Measurements from ENCODE around the gene CFAP68. TPM values are rescaled to one million over a fixed set of nuclear protein-coding genes. Genes with fewer than 3 reads are reported as not detected.
"Not testable (repeated sequence)": the region's sequence is repeated elsewhere in the genome, so short reads cannot be mapped to it uniquely, and the experiment has no call there.

Gene CFAP68
- total RNA-seq, 1 donor from 2014 or later, result 22.8 TPM

- Mint-ChIP-seq H3K4me1 (peaks cover 26% of the 10 kb centered on the region), H3K27me3 (ENCODE audit: low read depth) (peaks cover 3% of the 10 kb centered on the region)
Measured at GRCh38 chr11:111923951-111924350, 44.6 kb downstream of the CFAP68 start.

GRCh38 chr11:111925953-111926352 is 46.6 kb downstream of the CFAP68 start:
- TF ChIP-seq CTCF (conservative IDR thresholded peaks at IDR 0.05), result no peak
- H3K9me3 Mint-ChIP-seq, result no peaks in the 10 kb centered on the region
- DNase-seq (ENCODE audit: low read depth, low spot score), result no peak
- H3K4me3 Mint-ChIP-seq, result peak overlapping the region; percentile 87
- no peaks in the 10 kb centered on the region for H3K36me3 Mint-ChIP-seq (ENCODE audit: low read depth)
- peaks cover 3% of the 10 kb centered on the region for H3K27me3 Mint-ChIP-seq (ENCODE audit: low read depth)
- peaks cover 26% of the 10 kb centered on the region for H3K4me1 Mint-ChIP-seq
- H3K27ac Mint-ChIP-seq (ENCODE audit: unreplicated experiment), result peak overlapping the region; percentile 24

More at GRCh38 chr11:111923951-111924350, 44.6 kb downstream of the CFAP68 start:
- Mint-ChIP-seq H3K9me3 (no peaks in the 10 kb centered on the region), H3K36me3 (ENCODE audit: low read depth) (no peaks in the 10 kb centered on the region), H3K4me3 (no peak overlapping the region), H3K27ac (ENCODE audit: unreplicated experiment) (no peak overlapping the region)
- DNase-seq (ENCODE audit: low read depth, low spot score), result no peak
- TF ChIP-seq CTCF (conservative IDR thresholded peaks at IDR 0.05), result no peak

GRCh38 chr11:111926505-111927391 is 47.4 kb downstream of the CFAP68 start:
- peak; percentile 13 for TF ChIP-seq CTCF (conservative IDR thresholded peaks at IDR 0.05)
- no peaks in the 10 kb centered on the region for H3K9me3 Mint-ChIP-seq
- no peaks in the 10 kb centered on the region for H3K36me3 Mint-ChIP-seq (ENCODE audit: low read depth)
- peaks cover 26% of the 10 kb centered on the region for H3K4me1 Mint-ChIP-seq
- H3K27me3 Mint-ChIP-seq (ENCODE audit: low read depth), result no peaks in the 10 kb centered on the region
- peak; percentile 91 for DNase-seq (ENCODE audit: low read depth, low spot score)
- H3K27ac Mint-ChIP-seq (ENCODE audit: unreplicated experiment), result peak overlapping the region; percentile 96
- peak overlapping the region; percentile 87 for H3K4me3 Mint-ChIP-seq

GRCh38 chr11:111930472-111930871 is 51.1 kb downstream of the CFAP68 start:
- H3K36me3 Mint-ChIP-seq (ENCODE audit: low read depth), result no peaks in the 10 kb centered on the region
- no peak overlapping the region for H3K27ac Mint-ChIP-seq (ENCODE audit: unreplicated experiment)
- peaks cover 30% of the 10 kb centered on the region for H3K4me1 Mint-ChIP-seq
- no peak for TF ChIP-seq CTCF (conservative IDR thresholded peaks at IDR 0.05)
- no peaks in the 10 kb centered on the region for H3K9me3 Mint-ChIP-seq
- DNase-seq (ENCODE audit: low read depth, low spot score), result no peak
- H3K4me3 Mint-ChIP-seq, result no peak overlapping the region
- no peaks in the 10 kb centered on the region for H3K27me3 Mint-ChIP-seq (ENCODE audit: low read depth)

- no peak for DNase-seq (ENCODE audit: low read depth, low spot score)
- Mint-ChIP-seq H3K9me3 (no peaks in the 10 kb centered on the region), H3K27ac (ENCODE audit: unreplicated experiment) (no peak overlapping the region), H3K36me3 (ENCODE audit: low read depth) (no peaks in the 10 kb centered on the region), H3K4me1 (peaks cover 29% of the 10 kb centered on the region), H3K4me3 (no peak overlapping the region), H3K27me3 (ENCODE audit: low read depth) (no peaks in the 10 kb centered on the region)
- no peak for TF ChIP-seq CTCF (conservative IDR thresholded peaks at IDR 0.05)
Measured at GRCh38 chr11:111932611-111932950, 53.2 kb downstream of the CFAP68 start.

GRCh38 chr11:111933176-111933575 is 53.8 kb downstream of the CFAP68 start:
- H3K27me3 Mint-ChIP-seq (ENCODE audit: low read depth); H3K4me3 Mint-ChIP-seq; H3K9me3 Mint-ChIP-seq; DNase-seq (ENCODE audit: low read depth, low spot score); H3K27ac Mint-ChIP-seq (ENCODE audit: unreplicated experiment); H3K36me3 Mint-ChIP-seq (ENCODE audit: low read depth): not testable (repeated sequence)
- H3K4me1 Mint-ChIP-seq, result peaks cover 34% of the 10 kb centered on the region

Data from neural crest cell (in vitro differentiated cells).